Osteoblast (primary cell): ENCODE measurements around the gene DISC1. TPM values are rescaled to one million over a fixed set of nuclear protein-coding genes. Genes with fewer than 3 reads are reported as not detected.

Source experiments
- DNase-seq: peaks from one replicate; pipeline ENCODE4 v3.0.0; 2011; ENCODE audit warnings: low spot score, mixed read lengths; ENCODE audit not compliant: insufficient read length; ENCODE audit errors: missing footprints
- H2AFZ ChIP-seq: 2 replicates; pipeline ENCODE4 v1.6.0; 2011; ENCODE audit warnings: mild to moderate bottlenecking, low read length
- H3K27ac ChIP-seq: 2 replicates; pipeline ENCODE4 v1.5.1; 2011; ENCODE audit warnings: mild to moderate bottlenecking, low read depth, low read length, moderate library complexity
- H3K27me3 ChIP-seq: 2 replicates; pipeline ENCODE4 v1.6.0; 2012; ENCODE audit warnings: mild to moderate bottlenecking, control low read depth, inconsistent platforms, low read length, moderate library complexity; ENCODE audit not compliant: insufficient read depth
- H3K36me3 ChIP-seq: 2 replicates; pipeline ENCODE4 v1.5.1; 2011; ENCODE audit warnings: mild to moderate bottlenecking, low read length, control low read depth, moderate library complexity; ENCODE audit not compliant: insufficient read depth
- H3K4me1 ChIP-seq: 2 replicates; pipeline ENCODE4 v1.5.1; 2011; ENCODE audit warnings: mild to moderate bottlenecking, low read length, control low read depth, moderate library complexity; ENCODE audit not compliant: insufficient read depth
- H3K4me2 ChIP-seq: 2 replicates; pipeline ENCODE4 v1.6.0; 2011; ENCODE audit warnings: mild to moderate bottlenecking, low read length; ENCODE audit not compliant: insufficient read depth
- H3K4me3 ChIP-seq: fragments of 200-600 bp; sonication (generic); 3 replicates; pipeline ENCODE4 v1.5.1; 2012; ENCODE audit warnings: mild to moderate bottlenecking, low read length, inconsistent platforms; ENCODE audit not compliant: insufficient read depth
- H3K79me2 ChIP-seq: 2 replicates; pipeline ENCODE4 v1.6.0; 2012; ENCODE audit warnings: mild to moderate bottlenecking, low read length, control low read depth, inconsistent platforms; ENCODE audit not compliant: insufficient read depth
- H3K9me3 ChIP-seq: 2 replicates; pipeline ENCODE4 v1.5.1; 2011; ENCODE audit warnings: low read depth, low read length, control low read depth
- H4K20me1 ChIP-seq: 2 replicates; pipeline ENCODE4 v1.6.0; 2012; ENCODE audit warnings: mild to moderate bottlenecking, low read length, control low read depth; ENCODE audit not compliant: insufficient read depth
- total RNA-seq: library from RNA; depleted of rRNA; stranded (reverse); fragments of >200 nt; gene quantifications from 2 replicates; pipeline ENCODE4 v1.2.3, GENCODE V29; 2012
- TF ChIP-seq, protein P1 (sequence below): IDR thresholded peaks from 2 replicates; pipeline ENCODE4 v1.5.1; 2011; ENCODE audit warnings: mild to moderate bottlenecking, low read depth, low read length, moderate library complexity; ENCODE audit errors: extremely low read depth

The DISC1 gene
- total RNA-seq, 1 donor = 11.9 TPM

DNA sequence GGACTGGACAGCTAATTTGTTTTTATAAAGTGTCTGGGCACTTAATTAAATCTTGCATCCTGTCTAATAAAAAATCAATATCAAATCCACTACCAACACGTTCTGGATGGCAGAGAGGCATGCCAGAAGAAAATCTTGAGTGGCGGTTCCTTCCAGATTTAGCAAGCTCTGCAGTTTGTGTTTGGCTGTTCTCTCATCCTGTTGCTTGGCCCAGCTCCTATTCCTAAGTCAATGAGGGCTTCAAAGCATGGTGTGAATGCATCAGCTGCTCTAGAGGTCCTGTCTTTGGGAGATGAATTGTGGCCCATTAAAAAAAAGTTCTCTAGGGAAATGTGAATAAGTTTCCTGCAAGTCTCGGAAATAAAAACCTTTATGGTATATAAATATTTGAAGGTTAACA, 90.3 kb downstream of the DISC1 start:
- H3K36me3 ChIP-seq = no peaks in the 10 kb centered on the region
- no peak overlapping the region for H3K27ac ChIP-seq
- no peaks in the 10 kb centered on the region for H3K9me3 ChIP-seq
- no peak for DNase-seq
- no peaks in the 10 kb centered on the region for H3K27me3 ChIP-seq
- no peak overlapping the region for H2AFZ ChIP-seq
- TF ChIP-seq, protein P1, sequence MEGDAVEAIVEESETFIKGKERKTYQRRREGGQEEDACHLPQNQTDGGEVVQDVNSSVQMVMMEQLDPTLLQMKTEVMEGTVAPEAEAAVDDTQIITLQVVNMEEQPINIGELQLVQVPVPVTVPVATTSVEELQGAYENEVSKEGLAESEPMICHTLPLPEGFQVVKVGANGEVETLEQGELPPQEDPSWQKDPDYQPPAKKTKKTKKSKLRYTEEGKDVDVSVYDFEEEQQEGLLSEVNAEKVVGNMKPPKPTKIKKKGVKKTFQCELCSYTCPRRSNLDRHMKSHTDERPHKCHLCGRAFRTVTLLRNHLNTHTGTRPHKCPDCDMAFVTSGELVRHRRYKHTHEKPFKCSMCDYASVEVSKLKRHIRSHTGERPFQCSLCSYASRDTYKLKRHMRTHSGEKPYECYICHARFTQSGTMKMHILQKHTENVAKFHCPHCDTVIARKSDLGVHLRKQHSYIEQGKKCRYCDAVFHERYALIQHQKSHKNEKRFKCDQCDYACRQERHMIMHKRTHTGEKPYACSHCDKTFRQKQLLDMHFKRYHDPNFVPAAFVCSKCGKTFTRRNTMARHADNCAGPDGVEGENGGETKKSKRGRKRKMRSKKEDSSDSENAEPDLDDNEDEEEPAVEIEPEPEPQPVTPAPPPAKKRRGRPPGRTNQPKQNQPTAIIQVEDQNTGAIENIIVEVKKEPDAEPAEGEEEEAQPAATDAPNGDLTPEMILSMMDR = no peak
- no peaks in the 10 kb centered on the region for H4K20me1 ChIP-seq
- no peak overlapping the region for H3K4me2 ChIP-seq
- no peaks in the 10 kb centered on the region for H3K79me2 ChIP-seq
- H3K4me3 ChIP-seq = no peak overlapping the region
- H3K4me1 ChIP-seq = no peaks in the 10 kb centered on the region

- Histone ChIP-seq H3K79me2 (no peaks in the 10 kb centered on the region), H3K27ac (no peak overlapping the region), H3K9me3 (no peaks in the 10 kb centered on the region), H3K4me3 (no peak overlapping the region), H3K4me1 (no peaks in the 10 kb centered on the region), H2AFZ (no peak overlapping the region), H3K27me3 (no peaks in the 10 kb centered on the region), H3K4me2 (no peak overlapping the region), H3K36me3 (no peaks in the 10 kb centered on the region), H4K20me1 (no peaks in the 10 kb centered on the region)
- TF ChIP-seq, protein P1 = no peak
- DNase-seq = no peak
Observed at GRCh38 chr1:231719485-231720183, 93.0 kb downstream of the DISC1 start.

DNA sequence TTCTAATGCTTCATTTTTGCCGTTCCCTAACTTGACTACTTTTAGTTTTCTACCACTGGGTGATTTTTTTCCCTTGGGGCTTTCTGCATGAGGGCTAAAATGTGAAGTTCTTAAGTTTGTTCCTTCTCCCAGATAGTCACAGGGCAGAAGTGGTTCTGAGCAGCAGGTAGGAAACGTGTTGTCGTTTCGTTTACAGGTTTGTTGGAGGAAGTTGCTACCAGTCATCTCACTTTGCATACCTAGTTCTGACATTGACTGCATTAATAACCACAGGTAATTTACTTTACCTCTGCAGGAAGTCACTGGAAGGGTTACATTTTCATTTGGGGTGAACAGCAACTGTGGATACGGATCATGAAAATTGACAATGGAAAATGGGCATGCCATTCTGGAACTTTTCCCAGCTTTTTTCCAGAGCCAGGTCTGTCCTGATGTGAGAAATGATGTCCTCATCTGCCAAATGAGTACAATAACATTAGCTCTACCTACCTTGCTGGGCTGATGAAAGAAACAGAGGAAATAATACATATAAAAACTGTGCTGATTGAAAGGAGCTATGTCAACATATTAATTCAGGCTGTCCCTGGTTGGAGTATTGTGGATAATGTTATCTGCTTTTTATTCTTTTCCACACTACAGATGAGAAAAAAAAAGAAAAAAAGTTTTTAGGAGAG, 94.2 kb downstream of the DISC1 start:
- Histone ChIP-seq H4K20me1 (no peaks in the 10 kb centered on the region), H3K4me3 (no peak overlapping the region), H3K4me2 (no peak overlapping the region), H3K9me3 (no peaks in the 10 kb centered on the region), H3K27me3 (no peaks in the 10 kb centered on the region), H3K79me2 (no peaks in the 10 kb centered on the region), H3K36me3 (no peaks in the 10 kb centered on the region), H2AFZ (no peak overlapping the region), H3K4me1 (no peaks in the 10 kb centered on the region), H3K27ac (no peak overlapping the region)
- DNase-seq = no peak
- TF ChIP-seq, protein P1 = no peak

- no peaks in the 10 kb centered on the region for H3K27me3 ChIP-seq
- TF ChIP-seq, protein P1 = no peak
- no peaks in the 10 kb centered on the region for H3K36me3 ChIP-seq
- H2AFZ ChIP-seq = no peak overlapping the region
- no peaks in the 10 kb centered on the region for H3K79me2 ChIP-seq
- H4K20me1 ChIP-seq = no peaks in the 10 kb centered on the region
- H3K4me1 ChIP-seq = no peaks in the 10 kb centered on the region
- DNase-seq = no peak
- no peak overlapping the region for H3K4me2 ChIP-seq
- H3K27ac ChIP-seq = no peak overlapping the region
- H3K4me3 ChIP-seq = no peak overlapping the region
- H3K9me3 ChIP-seq = no peaks in the 10 kb centered on the region
Observed at GRCh38 chr1:231721436-231721835, 94.8 kb downstream of the DISC1 start.
